Parathyroid adenoma (tissue), 2 donors: ENCODE data around the gene APBB2.

Experiments used
- H2AFZ ChIP-seq: fragments of 300-600 bp; sonication (generic); one replicate; pipeline ENCODE4 v1.7.0; 2017; ENCODE audit warnings: antibody characterized with exemption, mild to moderate bottlenecking
- H3K27ac ChIP-seq: fragments of 300-600 bp; sonication (generic); one replicate; pipeline ENCODE4 v1.7.0; 2017
- H3K27me3 ChIP-seq: fragments of 300-600 bp; sonication (generic); one replicate; pipeline ENCODE4 v1.7.0; 2017; ENCODE audit warnings: low read length; ENCODE audit not compliant: control insufficient read depth, insufficient read depth
- H3K36me3 ChIP-seq: fragments of 300-600 bp; sonication (generic); one replicate; pipeline ENCODE4 v1.7.0; 2017; ENCODE audit warnings: low read length; ENCODE audit not compliant: control insufficient read depth, insufficient read depth
- H3K4me1 ChIP-seq: fragments of 300-600 bp; sonication (generic); one replicate; pipeline ENCODE4 v1.7.0; 2017; ENCODE audit warnings: control low read depth
- H3K4me2 ChIP-seq: fragments of 300-600 bp; sonication (generic); one replicate; pipeline ENCODE4 v1.7.0; 2017; ENCODE audit warnings: low read length
- H3K4me3 ChIP-seq: fragments of 300-600 bp; sonication (generic); one replicate; pipeline ENCODE4 v1.7.0; 2017; ENCODE audit warnings: low read depth, low read length
- H3K79me2 ChIP-seq: fragments of 300-600 bp; sonication (generic); one replicate; pipeline ENCODE4 v1.7.0; 2017; ENCODE audit warnings: control low read depth
- H3K9ac ChIP-seq: fragments of 300-600 bp; sonication (generic); one replicate; pipeline ENCODE4 v1.7.0; 2017; ENCODE audit warnings: mild to moderate bottlenecking
- H3K9me3 ChIP-seq: fragments of 300-600 bp; sonication (generic); one replicate; pipeline ENCODE4 v1.7.0; 2017; ENCODE audit warnings: low read length; ENCODE audit not compliant: control insufficient read depth
- CTCF ChIP-seq: fragments of 300-600 bp; sonication (generic); IDR thresholded peaks from one replicate; pipeline ENCODE4 v1.7.0; 2017; ENCODE audit warnings: antibody characterized with exemption, mild to moderate bottlenecking
- donor health status: primary hyperparathyroidism.

The APBB2 gene

DNA sequence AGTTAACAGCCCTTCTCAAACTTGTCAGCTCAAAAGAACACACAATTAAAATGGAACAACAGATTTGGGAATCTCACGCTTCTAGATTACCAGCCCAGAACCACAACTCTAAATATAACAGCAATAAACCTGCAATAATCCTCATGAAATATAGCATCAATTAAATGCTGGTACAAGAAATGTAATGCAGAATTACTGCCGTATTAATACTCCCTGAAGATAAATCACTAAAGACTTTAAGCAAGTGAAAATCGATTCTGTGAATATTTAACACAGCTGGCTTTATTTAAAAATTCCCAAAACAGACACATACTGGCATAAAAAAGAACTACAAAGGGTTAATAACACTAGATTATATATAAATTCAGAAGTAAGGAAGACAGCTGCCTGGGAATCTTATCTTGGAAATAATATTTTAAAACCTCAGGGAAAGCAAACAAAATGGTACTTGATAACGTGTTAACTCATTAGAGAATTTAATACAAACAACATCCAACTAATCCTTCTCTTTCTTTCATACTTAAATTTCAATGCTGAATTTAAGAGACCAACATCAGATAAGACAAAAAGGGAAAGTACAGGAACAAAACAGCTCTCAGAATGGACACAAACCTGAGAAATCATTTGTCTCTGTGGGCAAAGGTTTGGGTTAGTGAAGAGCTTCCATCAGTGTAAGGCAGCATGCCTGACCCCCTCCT is 34.7 kb downstream of the APBB2 start:
- peaks cover 2% of the 10 kb centered on the region for H3K79me2 ChIP-seq
- no peak for TF ChIP-seq CTCF
- H3K9me3 ChIP-seq: no peaks in the 10 kb centered on the region
- H2AFZ ChIP-seq: no peak overlapping the region
- H3K4me1 ChIP-seq: peaks cover 2% of the 10 kb centered on the region
- H3K36me3 ChIP-seq: no peaks in the 10 kb centered on the region
- no peak overlapping the region for H3K9ac ChIP-seq
- H3K4me2 ChIP-seq: no peak overlapping the region
- H3K27me3 ChIP-seq: no peaks in the 10 kb centered on the region
- H3K27ac ChIP-seq: no peak overlapping the region
- H3K4me3 ChIP-seq: no peak overlapping the region

GRCh38 chr4:41178372-41179370 is 35.7 kb downstream of the APBB2 start:
- no peaks in the 10 kb centered on the region for H3K9me3 ChIP-seq
- no peak overlapping the region for H3K9ac ChIP-seq
- H3K27ac ChIP-seq: no peak overlapping the region
- H3K36me3 ChIP-seq: no peaks in the 10 kb centered on the region
- H3K27me3 ChIP-seq: no peaks in the 10 kb centered on the region
- H2AFZ ChIP-seq: no peak overlapping the region
- TF ChIP-seq CTCF: no peak
- no peak overlapping the region for H3K4me2 ChIP-seq
- H3K4me3 ChIP-seq: no peak overlapping the region
- H3K79me2 ChIP-seq: no peaks in the 10 kb centered on the region
- H3K4me1 ChIP-seq: peaks cover 2% of the 10 kb centered on the region

DNA sequence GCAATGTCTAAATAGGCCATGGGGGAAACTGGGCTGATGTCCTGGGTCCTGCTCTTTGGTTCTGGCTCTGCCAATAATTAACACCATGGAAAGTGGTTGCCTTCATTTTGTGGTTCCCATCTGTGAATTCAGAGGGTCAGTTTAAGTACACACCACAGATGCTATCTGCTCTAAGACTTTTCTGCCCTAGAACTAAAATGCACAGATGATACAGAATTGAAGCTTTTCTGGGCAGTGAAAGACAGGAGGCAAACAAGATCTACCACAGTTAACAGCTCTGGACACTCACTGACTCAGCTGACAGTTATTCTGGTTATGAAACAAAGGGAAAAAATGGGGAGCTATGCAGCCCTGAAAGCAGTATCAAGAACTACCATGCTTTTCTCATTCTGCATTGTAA is 37.3 kb downstream of the APBB2 start:
- Histone ChIP-seq H3K9ac (no peak overlapping the region), H3K4me1 (peaks cover 2% of the 10 kb centered on the region), H3K4me2 (no peak overlapping the region), H2AFZ (no peak overlapping the region), H3K9me3 (no peaks in the 10 kb centered on the region), H3K4me3 (no peak overlapping the region), H3K79me2 (peaks cover 4% of the 10 kb centered on the region), H3K27me3 (no peaks in the 10 kb centered on the region), H3K27ac (no peak overlapping the region), H3K36me3 (no peaks in the 10 kb centered on the region)
- TF ChIP-seq CTCF: no peak

DNA sequence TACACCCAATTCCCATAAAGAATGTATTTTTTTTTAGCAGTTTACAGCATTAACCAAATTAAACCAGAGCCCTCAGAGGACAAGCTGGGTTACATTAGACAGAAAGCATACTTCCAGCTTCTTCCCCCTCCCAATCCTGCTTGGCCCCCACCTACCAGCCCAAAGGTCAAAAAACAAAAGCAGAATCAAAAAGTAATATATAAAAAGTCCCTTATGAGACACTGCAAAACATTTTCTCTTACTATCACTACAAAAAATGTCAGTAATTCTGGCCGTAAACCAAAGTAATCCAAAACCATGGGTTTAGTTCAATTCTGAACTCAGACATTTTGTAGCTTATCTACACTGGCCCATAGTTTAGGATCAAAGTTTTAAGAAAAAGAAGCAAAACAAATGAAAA is 38.0 kb downstream of the APBB2 start:
- Histone ChIP-seq H3K27ac (no peak overlapping the region), H3K9ac (no peak overlapping the region), H3K9me3 (no peaks in the 10 kb centered on the region), H3K4me3 (no peak overlapping the region), H3K4me1 (peaks cover 2% of the 10 kb centered on the region), H2AFZ (no peak overlapping the region), H3K4me2 (no peak overlapping the region), H3K79me2 (peaks cover 4% of the 10 kb centered on the region), H3K27me3 (no peaks in the 10 kb centered on the region), H3K36me3 (no peaks in the 10 kb centered on the region)
- no peak for TF ChIP-seq CTCF
